DMS153 treated with DMSO at 0.1 percent for 48 hours (cell line): ENCODE results near the gene BTD.

Experiments
- DNase-seq: peaks from one replicate; lab custom pipeline; 2025; ENCODE audit not compliant: unreplicated experiment; lab: John Stamatoyannopoulos, UW

The BTD gene

DNA sequence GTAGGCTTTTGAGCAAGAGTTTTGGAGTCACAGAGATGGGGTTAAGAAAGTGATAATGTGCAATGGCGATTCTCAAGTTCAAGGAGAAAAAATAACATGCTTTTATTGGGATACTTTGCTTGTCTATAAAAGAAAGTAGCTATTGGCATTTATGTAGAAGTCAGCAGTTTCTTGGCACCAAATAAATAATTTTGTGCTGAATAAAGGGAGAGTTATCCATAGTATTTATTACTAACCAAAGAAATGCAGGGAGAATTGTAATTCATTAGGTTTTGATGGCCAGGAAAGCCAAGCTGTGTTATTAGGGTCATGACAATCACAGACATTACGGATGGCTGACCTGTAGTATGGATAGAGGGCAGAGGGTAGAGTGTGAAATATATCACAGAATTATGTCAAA, 33.1 kb downstream of the BTD start:
- no peak for DNase-seq

DNA sequence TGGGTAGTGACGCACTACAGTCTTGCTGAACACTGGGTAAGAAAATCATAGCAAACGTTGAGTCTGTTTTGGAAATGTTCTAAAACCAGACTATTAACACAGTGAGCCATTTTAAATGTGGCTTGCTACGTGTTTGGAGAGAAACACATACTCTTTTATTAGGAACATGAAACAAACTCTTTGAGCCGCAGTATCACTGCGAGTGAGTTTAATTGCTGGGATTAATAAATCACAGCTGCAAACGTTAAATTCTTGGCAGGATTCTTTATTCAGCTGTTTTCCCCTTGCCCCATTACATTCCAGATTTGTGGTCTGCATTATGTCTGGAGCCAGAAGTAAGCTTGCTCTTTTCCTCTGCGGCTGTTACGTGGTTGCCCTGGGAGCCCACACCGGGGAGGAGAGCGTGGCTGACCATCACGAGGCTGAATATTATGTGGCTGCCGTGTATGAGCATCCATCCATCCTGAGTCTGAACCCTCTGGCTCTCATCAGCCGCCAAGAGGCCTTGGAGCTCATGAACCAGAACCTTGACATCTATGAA, 33.6 kb downstream of the BTD start:
- no peak for DNase-seq

DNA sequence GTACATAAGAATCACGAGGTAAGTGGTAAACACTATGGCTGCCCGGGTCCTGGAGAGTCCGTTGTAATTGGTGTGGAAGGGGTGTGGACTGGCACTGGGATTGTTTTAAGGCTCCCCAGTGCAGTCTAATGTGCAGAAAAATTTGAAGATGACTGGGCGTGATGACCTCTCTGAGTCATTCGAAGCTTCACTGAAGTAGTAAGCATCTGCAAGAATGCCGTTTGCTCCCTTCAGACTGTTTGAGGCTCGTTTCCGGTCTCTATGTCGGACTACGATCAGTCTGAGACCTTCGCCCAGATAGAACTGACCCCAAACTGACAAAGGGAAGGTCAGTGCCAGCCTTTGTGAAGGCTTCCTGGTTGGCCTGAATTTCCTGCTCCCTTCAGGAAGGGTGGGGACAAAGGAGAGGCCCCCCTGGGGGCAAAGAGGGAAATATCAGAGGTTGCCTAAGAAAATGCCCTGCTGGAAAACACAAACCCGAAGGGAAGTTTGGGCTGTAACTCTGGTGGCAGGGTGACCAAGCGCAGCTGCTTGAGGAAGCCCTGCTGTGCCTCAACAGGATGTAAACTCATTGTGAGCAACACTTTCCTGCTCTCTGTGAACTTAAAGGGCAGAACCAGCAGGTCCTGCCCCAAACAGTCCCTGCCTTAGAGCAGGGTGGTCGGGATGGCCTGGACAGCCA, 34.6 kb downstream of the BTD start:
- no peak for DNase-seq

DNA sequence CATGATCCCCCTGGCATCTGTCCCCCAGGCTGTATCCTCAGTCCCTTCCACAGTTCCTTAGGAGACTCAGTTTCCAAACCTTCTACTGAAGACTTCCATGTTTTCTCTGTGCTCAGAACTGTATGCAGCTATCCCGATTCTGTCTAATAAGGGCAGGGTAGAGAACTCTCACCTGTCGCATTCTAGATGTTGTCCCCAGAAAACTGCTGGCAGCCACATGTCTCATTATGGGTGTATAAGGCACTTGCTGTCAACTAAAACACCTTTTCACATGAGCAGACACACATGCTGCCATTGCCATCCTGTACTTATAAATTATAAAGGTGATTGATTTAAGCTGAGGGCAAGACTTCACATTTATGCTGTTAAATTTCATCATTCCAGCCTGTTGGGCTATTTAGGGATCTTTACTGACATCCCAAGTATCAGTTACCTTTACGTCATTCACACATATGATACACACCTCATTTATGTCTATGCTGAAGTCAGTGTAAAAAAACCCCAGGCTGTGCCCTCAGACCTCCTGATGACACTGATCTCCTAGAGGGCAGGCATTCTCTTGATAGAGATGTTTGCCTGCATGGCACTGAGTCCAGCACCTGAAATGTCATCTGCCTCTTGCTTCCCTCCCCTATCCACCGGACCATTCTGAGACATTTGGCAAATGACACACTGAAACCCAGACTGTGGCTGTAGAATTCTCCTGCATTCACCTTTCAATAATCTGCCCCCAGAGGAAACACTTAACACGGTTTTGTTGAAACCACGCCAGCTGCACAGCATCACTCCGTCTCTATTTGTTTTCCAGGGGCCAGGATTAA, 35.8 kb downstream of the BTD start:
- DNase-seq, result no peak

DNA sequence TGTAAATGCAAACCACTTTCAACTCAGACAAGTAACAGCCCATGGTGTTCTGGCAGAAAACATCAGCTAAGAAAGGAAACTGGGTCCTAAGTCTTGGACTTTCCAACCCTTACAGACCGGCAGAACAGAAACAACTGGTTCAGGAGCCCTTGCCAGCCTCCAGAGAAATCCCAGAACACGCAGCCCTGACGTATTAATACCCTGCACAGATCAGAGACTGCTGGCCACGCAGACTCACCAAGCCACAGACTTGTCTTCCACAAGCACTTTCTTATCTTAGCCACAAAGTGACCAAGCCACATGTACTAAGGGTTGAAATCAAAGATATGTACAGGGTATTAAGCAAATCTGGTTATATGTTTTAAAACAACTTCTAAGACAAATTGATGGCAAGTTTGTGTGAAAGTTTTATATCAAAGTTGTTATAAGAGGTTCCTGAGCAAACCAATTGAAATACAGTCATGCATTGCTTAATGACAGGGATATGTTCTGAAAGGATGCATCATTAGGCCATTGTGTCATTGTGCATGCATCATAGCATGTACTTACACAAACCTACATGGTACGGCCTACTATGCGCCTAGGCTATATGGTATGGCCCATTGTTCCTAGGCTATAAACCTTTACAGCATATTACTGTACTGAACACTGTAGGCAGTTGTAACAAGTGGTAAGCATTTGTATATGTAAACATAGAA, 36.8 kb downstream of the BTD start:
- DNase-seq, result no peak

DNA sequence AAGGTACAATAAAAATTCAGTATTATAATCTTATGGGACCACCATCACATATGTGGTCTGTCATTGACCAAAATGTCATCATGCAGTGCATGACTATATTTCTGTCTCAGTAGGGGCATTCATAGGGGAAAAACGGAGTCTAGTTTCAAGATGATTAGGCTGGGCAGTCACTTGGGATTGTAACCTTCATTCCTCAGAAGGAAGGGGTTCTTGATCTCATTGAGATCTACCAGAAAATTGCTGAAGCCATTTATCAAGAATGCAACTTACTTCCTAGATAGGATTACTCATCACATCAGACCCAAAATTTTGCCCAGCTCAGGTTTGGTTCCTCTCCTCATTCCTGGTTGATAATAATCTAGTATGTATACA, 37.3 kb downstream of the BTD start:
- no peak for DNase-seq

DNA sequence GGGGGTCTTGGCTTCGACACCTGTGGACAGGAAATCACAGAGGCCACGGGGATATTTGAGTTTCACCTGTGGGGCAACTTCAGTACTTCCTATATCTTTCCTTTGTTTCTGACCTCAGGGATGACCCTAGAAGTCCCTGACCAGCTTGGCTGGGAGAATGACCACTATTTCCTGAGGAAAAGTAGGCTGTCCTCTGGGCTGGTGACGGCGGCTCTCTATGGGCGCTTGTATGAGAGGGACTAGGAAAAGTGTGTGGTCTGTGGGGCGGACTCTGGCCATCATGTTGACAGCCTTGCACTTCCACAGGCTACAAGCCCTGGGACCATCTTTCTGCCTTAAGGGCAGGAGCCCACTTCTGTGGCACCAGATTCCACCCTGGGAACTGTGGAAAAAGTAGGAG, 43.7 kb downstream of the BTD start:
- no peak for DNase-seq

DNA sequence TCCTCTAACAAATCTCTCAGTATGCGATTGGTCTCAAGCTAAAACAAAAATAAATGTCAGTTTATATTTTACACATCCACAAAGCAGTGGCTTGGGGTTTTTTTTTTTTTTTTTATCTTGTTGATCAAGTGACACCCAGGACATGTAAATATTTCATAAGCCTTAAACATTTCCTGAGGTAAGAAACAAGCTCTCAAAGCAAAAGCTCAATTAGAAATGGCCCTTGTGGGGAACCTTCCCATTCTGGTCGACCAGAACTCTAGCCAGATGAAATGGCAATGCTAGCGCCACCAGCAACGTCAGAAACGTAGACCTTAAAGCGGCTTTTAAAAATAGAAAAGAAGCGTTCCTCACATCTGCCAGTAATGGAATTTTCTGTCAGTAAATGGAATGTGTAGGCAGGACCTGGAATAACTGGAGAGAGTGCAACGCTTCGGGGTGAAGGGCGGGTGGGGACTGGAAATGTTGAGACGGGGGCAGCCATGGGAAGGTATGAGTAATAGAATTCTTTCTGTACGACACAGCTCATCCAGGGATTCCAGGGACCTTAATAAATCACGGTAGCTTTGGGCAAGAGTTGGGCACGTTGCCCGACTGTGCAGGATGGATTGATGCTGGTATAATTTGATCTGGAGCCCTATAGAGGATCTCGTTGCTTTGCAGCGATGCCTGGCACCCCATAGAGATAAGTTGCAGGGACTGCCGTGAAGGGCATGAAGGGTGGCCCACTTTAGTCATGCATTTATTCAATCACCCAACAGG, 44.4 kb downstream of the BTD start:
- no peak for DNase-seq

DNA sequence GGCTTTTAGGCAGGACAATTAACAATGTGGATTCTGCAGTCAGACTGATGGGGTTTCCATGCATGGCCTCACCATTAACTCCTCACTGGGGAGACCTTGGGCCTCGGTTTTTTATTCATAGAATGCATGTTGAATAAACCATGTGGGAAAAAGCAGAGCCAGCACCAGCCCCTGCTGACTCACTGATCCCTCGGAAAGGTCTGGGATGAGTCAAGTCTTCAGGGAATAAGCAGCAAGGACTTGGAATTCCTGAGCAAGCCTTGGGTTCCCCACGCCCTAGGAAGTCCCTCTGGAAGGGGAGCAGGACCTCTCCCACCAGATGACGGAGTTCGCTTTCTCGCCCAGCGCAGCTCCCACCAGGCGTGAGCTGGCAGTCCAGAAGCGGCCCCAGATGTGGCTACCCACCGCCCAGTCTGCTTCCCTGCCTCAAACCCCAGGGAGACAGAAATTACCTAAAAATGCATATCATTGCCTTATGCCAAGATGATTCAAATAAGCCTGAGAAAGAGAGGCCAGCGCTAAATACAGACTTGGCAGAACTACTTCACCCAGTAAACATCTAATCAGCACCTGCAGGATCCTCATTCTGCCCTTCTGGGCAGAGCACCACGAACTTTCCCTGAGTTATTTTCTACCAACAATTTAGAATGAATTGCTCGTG, 45.4 kb downstream of the BTD start:
- DNase-seq, result no peak

DNA sequence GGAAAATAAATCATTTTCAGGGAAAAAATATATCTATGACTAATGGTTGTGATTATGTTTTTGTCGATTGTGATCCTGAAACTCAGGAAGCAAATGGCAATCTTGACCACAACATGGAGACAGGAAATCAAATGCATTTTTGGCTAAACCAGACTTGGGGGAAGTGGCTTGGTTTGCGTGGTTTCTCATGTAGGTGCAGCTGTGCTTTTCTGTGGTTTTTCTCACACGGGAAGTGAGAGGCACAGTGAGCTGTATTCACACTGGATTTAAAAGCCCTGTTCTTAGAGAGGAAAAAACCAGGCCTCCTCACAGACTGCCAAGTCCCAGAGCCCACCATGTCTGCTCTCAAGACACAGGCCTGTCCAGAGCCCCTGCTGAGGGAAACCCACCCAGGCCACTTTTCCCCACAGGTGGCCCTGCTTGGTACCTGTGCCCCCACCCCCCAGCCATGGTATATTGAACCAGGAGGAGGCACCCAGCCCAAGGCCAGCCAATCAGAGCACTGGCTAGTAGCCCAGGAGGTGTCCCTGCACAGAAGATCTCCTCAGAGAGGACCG, 46.1 kb downstream of the BTD start:
- no peak for DNase-seq

DNA sequence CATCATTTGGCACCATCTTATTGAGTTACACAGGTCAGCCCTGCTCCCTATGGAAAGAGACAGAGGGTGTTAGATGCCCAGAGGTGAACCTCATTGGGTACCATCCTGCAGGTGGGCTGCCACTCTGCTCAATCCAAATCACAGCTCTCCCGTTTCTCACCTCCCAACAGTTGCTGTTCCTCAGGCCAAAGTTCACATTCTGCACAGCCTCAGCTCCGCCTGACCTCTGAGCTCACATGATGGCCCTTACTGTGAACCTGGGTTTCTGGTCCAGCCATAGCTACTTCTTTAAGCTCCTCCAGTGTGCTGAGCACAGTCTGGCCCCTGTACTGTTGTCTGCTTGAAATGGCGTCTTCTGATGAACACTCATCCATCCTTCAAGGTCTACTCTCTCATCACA, 47.8 kb downstream of the BTD start:
- DNase-seq, result no peak

DNA sequence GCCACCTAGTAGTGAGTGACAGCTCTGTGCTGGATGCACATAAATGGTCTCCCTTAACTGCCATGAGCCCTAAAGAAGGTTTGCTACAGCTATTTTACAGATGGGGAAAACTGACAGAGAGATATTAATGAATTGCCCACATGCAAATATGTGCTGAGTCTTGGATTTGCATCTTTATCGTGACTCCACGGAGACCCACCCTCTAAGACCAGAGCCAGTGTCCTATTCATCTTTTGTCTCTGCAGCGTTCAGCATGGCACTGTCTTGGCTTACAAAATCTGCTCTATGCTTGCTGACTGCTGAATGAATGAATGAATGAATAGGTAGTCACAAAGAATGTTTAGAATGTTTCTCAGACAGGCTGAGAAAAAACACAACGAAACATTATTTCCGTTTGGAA, 48.3 kb downstream of the BTD start:
- DNase-seq, result no peak

DNA sequence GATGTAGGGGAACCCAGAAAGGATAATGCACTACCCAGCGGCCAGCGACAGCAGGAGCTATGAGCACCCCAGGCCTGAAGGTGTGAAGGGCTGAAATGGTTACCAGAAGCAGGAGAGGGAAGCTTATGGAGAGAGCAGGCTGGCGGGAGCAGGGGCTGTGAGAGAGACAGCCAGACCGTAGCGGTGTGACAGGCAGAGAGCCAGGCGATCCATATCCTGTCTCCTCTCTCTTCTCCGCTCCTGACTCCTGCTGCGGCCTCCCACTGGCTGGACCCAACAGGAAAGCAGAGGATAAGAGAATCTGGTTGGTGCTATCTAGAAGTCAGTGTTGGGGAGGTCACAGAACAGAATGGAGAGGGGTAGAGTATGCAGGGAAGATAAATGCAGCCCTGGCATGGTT, 49.9 kb downstream of the BTD start:
- no peak for DNase-seq

DNA sequence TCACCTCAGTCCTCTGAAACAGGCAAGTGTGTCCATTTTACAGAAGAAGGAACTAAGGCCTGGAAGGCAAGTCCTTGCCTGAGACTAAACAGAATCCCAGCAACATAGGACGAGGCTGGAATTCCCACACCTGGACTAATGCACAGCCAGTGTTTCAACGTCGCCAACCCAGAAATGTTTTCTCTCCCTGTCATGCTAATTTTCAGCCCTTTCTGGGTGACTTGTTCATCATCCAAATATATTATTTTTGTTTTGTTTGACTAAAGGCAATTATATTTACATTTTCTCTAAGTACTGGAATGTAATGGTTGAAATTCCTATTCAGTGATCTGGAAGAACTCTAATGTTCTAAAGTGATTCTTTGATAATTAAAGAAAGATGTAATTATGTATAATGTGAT, 51.8 kb downstream of the BTD start:
- DNase-seq, result no peak

DNA sequence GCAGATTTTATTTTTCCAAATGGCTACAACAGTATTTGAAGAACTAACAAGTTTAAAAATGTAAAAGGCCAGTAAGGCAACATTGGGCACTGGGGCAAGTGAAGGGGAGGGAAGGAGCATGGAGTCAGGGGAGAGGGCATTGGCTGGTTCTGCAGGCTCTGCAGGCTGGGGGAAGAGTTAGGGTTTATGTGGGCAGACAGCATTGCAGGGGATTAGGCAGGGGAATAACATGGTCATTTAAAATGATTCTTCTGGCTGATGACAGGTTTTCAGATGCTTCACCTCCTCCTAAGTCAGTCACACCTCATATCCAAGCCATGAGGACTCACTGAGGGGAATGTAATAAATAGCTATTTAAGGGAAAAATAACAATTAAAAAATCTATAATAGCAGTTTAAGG, 52.6 kb downstream of the BTD start:
- DNase-seq, result no peak

DNA sequence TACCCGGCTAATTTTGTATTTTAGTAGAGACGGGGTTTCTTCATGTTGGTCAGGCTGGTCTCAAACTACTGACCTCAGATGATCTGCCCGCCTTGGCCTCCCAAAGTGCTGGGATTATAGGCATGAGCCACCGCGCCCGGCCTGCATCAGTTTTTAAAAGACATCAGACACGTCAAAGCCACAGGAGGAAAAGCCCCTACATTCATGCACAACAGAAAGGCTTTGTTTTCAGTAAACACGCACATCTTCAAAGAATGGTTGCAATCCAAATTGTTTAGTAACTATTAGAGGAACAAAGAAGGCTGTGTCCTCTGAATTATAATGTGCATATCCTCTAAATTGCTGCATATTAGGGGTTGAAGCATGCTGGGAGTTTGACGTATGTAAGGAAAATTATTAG, 53.3 kb downstream of the BTD start:
- DNase-seq, result no peak

DNA sequence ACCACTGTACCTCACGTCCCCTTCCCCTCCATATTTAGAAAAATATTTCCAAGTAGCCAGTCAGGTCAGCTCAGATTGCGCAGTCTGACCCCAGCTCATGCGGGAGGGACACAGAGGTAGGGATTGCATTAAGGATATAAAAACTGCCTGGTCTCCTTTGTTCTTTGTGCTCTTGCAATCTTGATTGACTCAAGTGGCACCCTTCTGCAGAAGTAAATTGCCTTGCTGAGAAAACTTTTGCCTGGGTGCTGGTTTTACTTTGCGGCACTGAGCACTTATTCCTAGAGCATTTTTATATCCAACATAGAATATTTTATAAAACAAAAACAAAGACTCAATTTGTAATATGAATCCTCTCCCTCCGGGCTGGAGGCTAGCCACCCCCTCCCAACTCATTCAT, 54.8 kb downstream of the BTD start:
- DNase-seq, result no peak

DNA sequence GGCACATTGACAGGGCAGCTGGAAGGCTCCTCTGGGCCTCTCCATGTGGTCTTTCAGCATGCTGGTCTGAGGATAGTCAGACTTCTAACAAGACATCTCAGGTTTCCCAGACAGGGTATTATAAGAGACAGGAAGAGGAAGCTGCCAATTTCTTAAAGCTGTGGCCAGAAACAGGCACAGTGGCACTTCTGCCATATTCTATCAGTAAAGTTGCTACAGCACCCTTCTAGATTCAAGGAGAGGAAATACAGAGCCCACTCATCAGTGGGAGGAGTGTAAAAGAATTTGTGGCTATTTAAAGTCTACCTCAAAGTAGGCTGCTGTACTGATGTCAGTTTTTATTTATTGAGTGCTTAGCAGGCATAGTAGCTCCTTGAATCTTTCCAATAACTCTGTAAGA, 55.5 kb downstream of the BTD start:
- no peak for DNase-seq

DNA sequence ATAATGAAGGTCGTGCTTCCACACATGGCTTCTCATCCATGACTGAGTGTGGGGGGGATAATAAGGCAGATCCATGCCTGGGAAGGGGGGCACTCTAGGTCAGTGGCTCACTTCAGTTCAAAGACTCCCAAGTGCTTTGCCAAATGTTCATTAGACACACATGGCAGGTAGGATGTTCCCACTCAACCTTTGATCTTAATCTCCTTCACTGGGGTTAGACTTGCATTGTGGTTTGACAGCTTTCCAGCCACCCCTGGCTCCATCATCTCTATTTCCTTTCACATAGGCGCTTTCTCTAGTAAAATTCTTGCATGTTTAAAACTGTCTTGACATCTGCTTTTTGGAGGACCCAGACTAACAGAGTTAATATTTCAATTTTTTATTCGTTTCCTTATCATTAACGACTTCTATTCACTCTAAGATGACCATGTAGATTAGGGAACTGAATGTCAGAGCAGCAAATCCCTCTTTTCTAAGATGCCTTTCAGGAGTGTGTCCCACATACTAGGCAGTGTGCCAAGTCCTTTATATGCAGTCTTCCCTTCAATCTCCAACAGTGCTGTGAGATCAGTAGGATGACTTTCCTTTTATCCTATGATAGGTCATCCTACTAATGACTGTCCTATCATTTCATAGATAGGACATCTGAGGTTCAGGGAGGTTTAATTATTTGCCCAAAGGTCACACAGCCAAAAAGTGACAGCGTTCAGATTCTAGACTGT, 57.9 kb downstream of the BTD start:
- DNase-seq, result no peak
